Upper lobe of left lung (tissue), 6 donors: ENCODE measurements around the gene PMF1. TPM values are rescaled to one million over a fixed set of nuclear protein-coding genes. Genes with fewer than 3 reads are reported as not detected.

Experiments
- ATAC-seq, 2 donors: fragments of 200-7000 bp; cut with Tn5 transposase; one replicate each; pipeline ENCODE4 v1.9.1; 2022; ENCODE audit warnings: mild to moderate bottlenecking in 2 of 2, moderate library complexity in 2 of 2; ENCODE audit not compliant: low FRiP score in 2 of 2
- DNase-seq, 2 donors: peaks; one replicate each; pipeline ENCODE4 v3.0.0-alpha.2; 2019 to 2020
- H3K27ac ChIP-seq, 4 donors: fragments of 200-600 bp; sonication (generic); one replicate each; pipeline ENCODE4 v1.5.1; 2016 to 2019
- H3K27me3 ChIP-seq, 4 donors: fragments of 200-600 bp; sonication (generic); one replicate each; pipeline ENCODE4 v1.5.1; 2017 to 2019
- H3K36me3 ChIP-seq, 4 donors: fragments of 200-600 bp; sonication (generic); one replicate each; pipeline ENCODE4 v1.5.1; 2016 to 2019
- H3K4me1 ChIP-seq, 4 donors: fragments of 200-600 bp; sonication (generic); one replicate each; pipeline ENCODE4 v1.5.1; 2018 to 2019
- H3K4me3 ChIP-seq, 4 donors: fragments of 200-600 bp; sonication (generic); one replicate each; pipeline ENCODE4 v1.5.1; 2017 to 2019; ENCODE audit warnings: mild to moderate bottlenecking in 2 of 4, moderate library complexity in 1 of 4
- H3K9me3 ChIP-seq, 4 donors: fragments of 200-600 bp; sonication (generic); one replicate each; pipeline ENCODE4 v1.5.1; 2018 to 2019
- EP300 ChIP-seq, 4 donors: sonication (generic); formaldehyde crosslinking; IDR thresholded peaks; one replicate each; pipeline ENCODE4 v1.5.1; 2017; ENCODE audit warnings: antibody characterized with exemption in 4 of 4, control low read depth in 2 of 4
- POLR2A ChIP-seq, 4 donors: fragments of 450-650 bp; IDR thresholded peaks; one replicate each; pipeline ENCODE4 v1.5.1; 2016 to 2017; ENCODE audit warnings: antibody characterized with exemption in 4 of 4, mild to moderate bottlenecking in 2 of 4
- POLR2AphosphoS5 ChIP-seq, 2 donors: sonication (generic); formaldehyde crosslinking; IDR thresholded peaks; one replicate each; pipeline ENCODE4 v1.5.1; 2017; ENCODE audit warnings: antibody characterized with exemption in 2 of 2
- WGBS, 2 donors: methylation state at CpG; one replicate each; pipeline ENCODE4 v1.1.5; 2017 to 2018; 5-methylcytosine and 5-hydroxymethylcytosine counted together
- total RNA-seq, 6 donors: library from RNA; depleted of rRNA in 4 of 6; stranded (reverse); fragments of >200 nt in 4 of 6; gene quantifications; one replicate each; pipeline versions ENCODE4 v1.1.0 to v1.2.1, GENCODE V29; 2016 to 2021
- TF ChIP-seq, protein P1 (sequence below), 6 experiments: fragments of 450-650 bp in 4 of 6; fragments of 200-600 bp in 2 of 6; sonication (generic) in 2 of 6; IDR thresholded peaks; one replicate each; pipeline ENCODE4 v1.5.1; 2016 to 2019; ENCODE audit warnings: antibody characterized with exemption in 6 of 6
- donor health status: DM: no; HTN: no; CAD: no; lungs with moderate emphysema.
- donor health status: DM: no; HTN: yes; CAD: no; lungs with severe emphysema.

Gene PMF1
- total RNA-seq, 6 donors from 2014 or later: 46.1 to 88.2 (median 66.6) TPM

DNA sequence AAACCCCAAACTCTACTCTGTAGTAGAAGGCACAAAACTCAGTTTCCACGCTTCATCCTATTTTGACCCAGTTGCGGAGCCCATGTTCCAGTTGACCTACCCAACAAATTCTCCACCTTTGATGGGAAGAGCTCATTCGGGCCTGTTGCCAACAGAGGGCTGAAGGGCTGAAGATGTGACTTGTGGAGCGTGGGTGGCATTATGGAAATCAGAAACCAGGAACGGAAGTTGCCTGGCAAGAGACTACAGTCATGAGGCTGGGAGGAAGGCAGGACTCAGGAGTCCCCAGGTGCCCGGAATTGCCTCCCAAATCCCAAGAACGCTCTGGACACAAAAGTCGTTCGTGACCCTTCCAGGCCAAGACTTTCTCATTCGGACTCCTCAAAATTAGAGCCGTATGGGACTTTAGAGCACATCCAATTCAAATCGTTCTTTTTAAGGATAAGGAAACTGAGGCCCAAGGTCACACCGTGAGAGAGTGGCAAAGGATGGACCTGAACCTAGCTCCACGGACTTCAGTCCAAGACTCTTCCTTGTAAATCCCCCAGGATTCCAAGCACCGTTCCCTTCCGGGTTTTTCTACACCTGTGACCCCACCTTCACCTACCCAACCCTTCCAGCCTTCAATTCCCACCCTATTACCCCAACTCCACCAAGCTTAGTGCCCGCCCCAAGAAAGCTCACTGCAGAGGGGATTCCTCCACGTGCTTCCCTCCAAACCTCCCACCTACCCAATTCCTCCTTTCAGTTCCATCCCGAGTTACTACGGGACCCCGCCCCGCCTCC, 69.1 kb downstream of the PMF1 start:
- 8 to 10% methylated on average over 22 of the region's 22 CpGs for WGBS, 2 donors
- no peaks in the 10 kb centered on the region for H3K9me3 ChIP-seq
- no peaks in the 10 kb centered on the region for H3K27me3 ChIP-seq
- no peak for TF ChIP-seq EP300 (IDR thresholded peaks at IDR 0.05)
- TF ChIP-seq, protein P1, sequence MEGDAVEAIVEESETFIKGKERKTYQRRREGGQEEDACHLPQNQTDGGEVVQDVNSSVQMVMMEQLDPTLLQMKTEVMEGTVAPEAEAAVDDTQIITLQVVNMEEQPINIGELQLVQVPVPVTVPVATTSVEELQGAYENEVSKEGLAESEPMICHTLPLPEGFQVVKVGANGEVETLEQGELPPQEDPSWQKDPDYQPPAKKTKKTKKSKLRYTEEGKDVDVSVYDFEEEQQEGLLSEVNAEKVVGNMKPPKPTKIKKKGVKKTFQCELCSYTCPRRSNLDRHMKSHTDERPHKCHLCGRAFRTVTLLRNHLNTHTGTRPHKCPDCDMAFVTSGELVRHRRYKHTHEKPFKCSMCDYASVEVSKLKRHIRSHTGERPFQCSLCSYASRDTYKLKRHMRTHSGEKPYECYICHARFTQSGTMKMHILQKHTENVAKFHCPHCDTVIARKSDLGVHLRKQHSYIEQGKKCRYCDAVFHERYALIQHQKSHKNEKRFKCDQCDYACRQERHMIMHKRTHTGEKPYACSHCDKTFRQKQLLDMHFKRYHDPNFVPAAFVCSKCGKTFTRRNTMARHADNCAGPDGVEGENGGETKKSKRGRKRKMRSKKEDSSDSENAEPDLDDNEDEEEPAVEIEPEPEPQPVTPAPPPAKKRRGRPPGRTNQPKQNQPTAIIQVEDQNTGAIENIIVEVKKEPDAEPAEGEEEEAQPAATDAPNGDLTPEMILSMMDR (IDR thresholded peaks at IDR 0.05): no peak
- no peak for TF ChIP-seq POLR2AphosphoS5 (IDR thresholded peaks at IDR 0.05)
- no peak for TF ChIP-seq POLR2A (IDR thresholded peaks at IDR 0.05)
- H3K36me3 ChIP-seq: peaks cover 4 to 24% (median 17%) of the 10 kb centered on the region in 4 donors
- peak overlapping the region; percentile 59 to 93 (median 80) for H3K4me3 ChIP-seq
- ATAC-seq (no peak), DNase-seq (peak in 1 of 2 donors; percentile 33)
- peaks cover 21 to 40% (median 32%) of the 10 kb centered on the region in 4 donors for H3K4me1 ChIP-seq
- peak overlapping the region; percentile 90 to 96 (median 94) for H3K27ac ChIP-seq

- TF ChIP-seq EP300 (IDR thresholded peaks at IDR 0.05) (no peak), POLR2AphosphoS5 (IDR thresholded peaks at IDR 0.05) (peak; percentile 89 to 94), POLR2A (IDR thresholded peaks at IDR 0.05) (peak in 3 of 4 donors; percentile 78 to 95 (median 89))
- TF ChIP-seq, protein P1 (IDR thresholded peaks at IDR 0.05): peak in 1 of 6 experiments; percentile 16
Observed at GRCh38 chr1:156282479-156283222, 69.8 kb downstream of the PMF1 start, which contains the start of gene SMG5. Gene SMG5, minus strand, starts transcription at chr1:156282825. Its CDS starts 145 bp downstream, at chr1:156282680.

DNA sequence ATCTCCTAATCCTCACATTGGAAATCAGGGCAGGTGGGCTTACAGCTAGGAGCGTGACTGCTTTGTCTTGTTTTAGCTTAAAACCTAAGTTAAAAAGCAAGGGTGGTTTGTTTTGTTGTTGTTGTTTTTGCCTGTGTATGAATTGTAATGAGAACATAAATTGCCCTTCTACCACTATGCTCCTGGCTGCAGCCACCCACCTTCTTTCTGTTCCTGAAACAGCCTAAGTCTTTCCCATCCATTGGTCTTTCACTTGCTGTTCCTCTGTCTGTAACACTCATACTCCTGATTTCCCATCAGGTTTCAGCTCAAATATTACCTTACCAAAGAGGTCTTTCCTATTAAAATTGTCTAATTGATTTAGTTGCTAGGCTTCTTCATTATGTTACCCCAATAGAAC, 70.7 kb downstream of the PMF1 start:
- TF ChIP-seq POLR2A (IDR thresholded peaks at IDR 0.05): no peak
- TF ChIP-seq POLR2AphosphoS5 (IDR thresholded peaks at IDR 0.05): no peak
- TF ChIP-seq EP300 (IDR thresholded peaks at IDR 0.05): no peak
- TF ChIP-seq, protein P1 (IDR thresholded peaks at IDR 0.05): no peak
- 93 to 97% methylated on average over 1 of the region's 1 CpG for WGBS, 2 donors
- Histone ChIP-seq H3K4me1 (peaks cover 21 to 37% (median 28%) of the 10 kb centered on the region in 4 donors), H3K36me3 (peaks cover 0 to 7% (median 4%) of the 10 kb centered on the region in 4 donors), H3K9me3 (no peaks in the 10 kb centered on the region), H3K27me3 (no peaks in the 10 kb centered on the region), H3K4me3 (peak overlapping the region; percentile 71 to 93 (median 83)), H3K27ac (peak overlapping the region in 2 of 4 donors; percentile 95 to 96)
- ATAC-seq (no peak), DNase-seq (no peak)

More at GRCh38 chr1:156282479-156283222, 69.8 kb downstream of the PMF1 start, which contains the start of gene SMG5:
- peak; percentile 98 for DNase-seq
- peak within 1 kb of the TSS; percentile 90 to 96 (median 94) for H3K27ac ChIP-seq
- 0% methylated on average over 38 to 45 of the region's 50 CpGs for WGBS, 2 donors
- ATAC-seq: peak; percentile 95 to 97
- H3K4me3 ChIP-seq: peak within 1 kb of the TSS; percentile 71 to 93 (median 83)
- H3K36me3 ChIP-seq: peaks cover 3 to 16% (median 11%) of the 10 kb centered on the region in 4 donors
- H3K9me3 ChIP-seq: no peaks in the 10 kb centered on the region
- H3K4me1 ChIP-seq: peaks cover 21 to 37% (median 30%) of the 10 kb centered on the region in 4 donors
- H3K27me3 ChIP-seq: no peaks in the 10 kb centered on the region

DNA sequence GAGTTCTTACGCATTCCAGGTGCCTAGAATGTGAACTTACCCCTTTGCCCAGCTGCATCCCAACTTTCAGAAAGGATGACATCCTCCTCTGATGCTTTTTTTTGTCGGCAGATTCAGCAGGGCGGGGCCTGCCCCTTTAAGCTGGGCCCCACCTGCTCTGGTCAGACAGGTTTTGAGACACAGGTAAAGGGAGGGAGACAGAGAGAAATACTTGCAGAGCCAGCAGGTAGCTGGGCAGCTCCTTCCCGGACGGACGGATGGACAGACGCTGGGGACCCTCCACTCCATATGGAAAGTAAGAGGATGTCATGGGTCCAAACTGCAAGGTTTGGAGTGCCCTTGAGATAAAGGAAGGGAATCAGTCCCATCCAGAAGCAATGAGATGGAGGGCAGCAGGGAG, 71.3 kb downstream of the PMF1 start, which contains the start of gene TMEM79:
Gene TMEM79, plus strand, starts transcription at position 214 of the 400 bp plus-strand sequence. CDS start 902 bp downstream, outside the sequence.
- 90 to 93% methylated on average over 7 of the region's 7 CpGs for WGBS, 2 donors
- Histone ChIP-seq H3K27ac (peak within 1 kb of the TSS; percentile 90 to 96 (median 94)), H3K9me3 (no peaks in the 10 kb centered on the region), H3K27me3 (no peaks in the 10 kb centered on the region), H3K4me3 (peak within 1 kb of the TSS; percentile 71 to 93 (median 83)), H3K4me1 (peaks cover 21 to 37% (median 28%) of the 10 kb centered on the region in 4 donors), H3K36me3 (peaks cover 0 to 7% (median under 1%) of the 10 kb centered on the region in 4 donors)
- TF ChIP-seq POLR2AphosphoS5 (IDR thresholded peaks at IDR 0.05) (no peak), EP300 (IDR thresholded peaks at IDR 0.05) (no peak), POLR2A (IDR thresholded peaks at IDR 0.05) (no peak)
- TF ChIP-seq, protein P1 (IDR thresholded peaks at IDR 0.05): no peak
- DNase-seq: no peak
- no peak for ATAC-seq
